Superior temporal gyrus (tissue), 1 donor: ENCODE measurements around the gene ESPNL.
"Not testable (repeated sequence)": the region's sequence is repeated elsewhere in the genome, so short reads cannot be mapped to it uniquely, and the experiment has no call there.

Source experiments
- DNase-seq: peaks from one replicate; pipeline ENCODE4 v3.0.0-alpha.2; 2016; ENCODE audit errors: extremely low spot score

ESPNL gene

GRCh38 chr2:238115709-238116108 lies 15.6 kb downstream of the ESPNL start:
- not testable (repeated sequence) for DNase-seq

GRCh38 chr2:238116298-238117198 lies 16.4 kb downstream of the ESPNL start:
- no peak for DNase-seq

GRCh38 chr2:238117199-238118154 lies 17.3 kb downstream of the ESPNL start:
- DNase-seq = no peak

- DNase-seq = no peak
Observed at GRCh38 chr2:238119756-238120462, 19.8 kb downstream of the ESPNL start.

DNA sequence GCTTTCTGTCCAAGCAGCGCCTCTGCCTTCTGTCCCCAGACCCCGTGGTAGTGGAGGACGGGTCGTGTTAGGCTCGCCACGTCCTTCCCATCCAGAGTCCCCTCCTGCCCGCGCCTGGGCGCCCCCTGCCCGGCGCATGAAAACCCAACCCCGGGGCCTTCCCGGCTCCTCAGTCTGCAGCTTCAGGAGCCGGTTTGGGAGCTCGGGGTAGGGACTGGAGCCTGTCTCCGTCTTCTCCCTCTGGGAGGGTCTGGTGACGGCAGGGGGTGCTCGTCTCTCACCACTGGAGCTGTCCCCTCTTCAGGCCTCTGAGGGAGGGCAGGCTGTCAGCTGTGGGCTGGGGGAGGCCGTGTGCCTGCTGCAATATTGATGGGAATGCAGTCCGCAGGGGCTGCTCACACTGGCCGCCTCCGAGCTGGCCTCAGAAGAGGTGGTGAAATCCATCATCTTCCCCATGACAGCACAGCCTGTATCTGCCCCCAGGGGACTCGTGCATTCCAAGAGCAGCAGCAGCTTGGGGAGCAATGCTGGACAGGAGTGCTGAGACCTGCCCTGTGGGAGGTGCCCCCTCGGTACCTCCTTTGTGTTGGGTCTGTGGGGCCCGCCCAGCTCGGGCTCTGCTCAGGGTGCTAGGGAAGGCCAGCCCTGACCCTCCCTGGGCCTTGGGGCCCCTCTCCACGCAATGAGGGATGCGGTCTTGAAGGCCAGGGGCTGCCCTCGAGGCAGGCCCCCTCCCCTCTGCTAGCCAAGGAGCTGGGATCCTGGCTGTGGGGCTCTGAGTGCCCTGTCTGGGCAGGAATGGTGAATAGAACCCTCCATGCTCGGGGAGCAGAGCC lies 20.5 kb downstream of the ESPNL start:
- DNase-seq = no peak

- no peak for DNase-seq
Observed at GRCh38 chr2:238121511-238122286, 21.6 kb downstream of the ESPNL start.

GRCh38 chr2:238122287-238123217 lies 22.4 kb downstream of the ESPNL start:
- no peak for DNase-seq

DNA sequence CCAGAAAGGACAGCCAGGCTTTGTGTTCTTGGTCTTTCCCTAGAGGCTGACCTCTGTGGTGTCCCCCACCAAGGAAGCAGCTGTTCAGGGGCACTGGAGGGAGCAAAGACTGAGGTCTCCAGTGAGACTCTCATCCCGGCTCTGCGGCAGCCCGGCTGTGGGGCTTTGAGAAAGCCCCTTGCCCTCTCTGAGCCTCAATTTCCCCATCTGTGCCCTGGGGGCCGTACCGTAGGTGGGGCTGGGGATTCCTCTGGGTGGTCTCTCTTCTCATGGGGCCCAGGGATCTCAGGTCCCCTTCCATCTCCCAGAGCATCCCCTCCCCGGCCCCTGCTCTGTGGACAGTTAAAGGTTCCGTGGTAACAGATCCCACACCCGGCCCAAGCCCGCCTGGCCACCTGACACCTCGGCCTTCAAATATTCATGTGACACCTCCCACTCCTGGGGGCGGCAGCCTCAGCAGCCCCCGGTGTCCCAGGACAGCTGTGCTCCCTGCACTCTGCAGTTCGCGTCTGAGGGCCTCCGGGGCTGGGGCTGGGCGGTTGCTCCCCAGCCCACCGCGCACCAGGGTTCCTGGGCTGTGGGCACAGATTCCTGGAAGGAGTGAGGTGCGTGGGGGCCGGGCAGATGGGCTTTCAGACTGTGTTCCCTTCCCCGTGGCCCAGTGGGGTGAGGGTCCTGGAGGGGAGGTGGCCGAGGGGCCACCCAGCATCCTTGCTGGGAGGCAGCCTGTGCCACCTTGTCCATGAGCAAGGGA lies 23.3 kb downstream of the ESPNL start:
- no peak for DNase-seq

DNA sequence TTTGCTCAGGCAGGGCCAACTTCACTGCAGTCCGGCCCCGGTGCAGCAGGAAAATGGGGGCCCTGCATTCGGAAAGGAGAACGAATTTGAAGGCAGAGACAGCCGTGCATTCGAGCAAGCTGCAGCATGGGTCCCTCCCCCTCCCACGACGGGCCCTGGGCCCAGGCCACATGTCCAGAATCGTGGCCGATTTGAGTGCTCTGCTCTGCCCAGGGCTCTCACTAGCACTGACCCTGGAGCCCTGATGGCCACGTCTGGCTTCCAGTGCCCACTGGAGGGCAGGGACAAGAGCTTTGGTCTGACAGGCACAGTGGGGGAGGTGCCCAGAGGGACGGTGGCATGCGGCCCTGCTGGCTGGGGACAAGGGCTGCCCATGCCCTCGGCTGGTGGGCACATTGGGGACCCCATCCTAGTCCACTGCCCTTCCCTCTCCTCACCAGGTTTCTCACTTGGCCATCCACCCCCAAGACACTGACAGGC lies 23.9 kb downstream of the ESPNL start:
- DNase-seq = no peak

DNA sequence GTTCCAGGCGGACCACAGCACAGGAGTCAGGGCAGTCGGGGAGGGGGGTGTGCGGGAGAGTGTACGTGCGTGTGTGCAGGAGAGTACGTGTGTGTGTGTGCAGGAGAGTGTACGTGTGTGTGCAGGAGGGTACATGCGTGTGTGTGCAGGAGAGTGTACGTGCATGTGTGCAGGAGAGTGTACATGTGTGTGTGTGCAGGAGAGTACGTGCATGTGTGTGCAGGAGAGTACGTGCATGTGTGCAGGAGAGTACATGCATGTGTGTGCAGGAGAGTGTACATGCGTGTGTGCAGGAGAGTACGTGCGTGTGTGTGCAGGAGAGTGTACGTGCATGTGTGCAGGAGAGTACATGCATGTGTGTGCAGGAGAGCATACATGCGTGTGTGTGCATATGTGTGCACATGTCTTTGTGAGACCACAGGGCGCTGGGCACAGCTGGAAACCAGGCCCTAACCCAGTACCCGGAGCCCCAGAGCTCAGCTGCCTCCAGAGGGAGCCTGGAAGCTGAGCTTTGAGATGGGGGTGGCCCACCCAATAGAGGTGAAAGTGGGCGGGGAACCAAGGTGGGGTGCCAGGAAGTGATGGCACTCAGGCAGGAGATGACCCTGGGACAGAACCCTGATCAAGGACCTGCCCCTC lies 24.5 kb downstream of the ESPNL start:
- DNase-seq = no peak

DNA sequence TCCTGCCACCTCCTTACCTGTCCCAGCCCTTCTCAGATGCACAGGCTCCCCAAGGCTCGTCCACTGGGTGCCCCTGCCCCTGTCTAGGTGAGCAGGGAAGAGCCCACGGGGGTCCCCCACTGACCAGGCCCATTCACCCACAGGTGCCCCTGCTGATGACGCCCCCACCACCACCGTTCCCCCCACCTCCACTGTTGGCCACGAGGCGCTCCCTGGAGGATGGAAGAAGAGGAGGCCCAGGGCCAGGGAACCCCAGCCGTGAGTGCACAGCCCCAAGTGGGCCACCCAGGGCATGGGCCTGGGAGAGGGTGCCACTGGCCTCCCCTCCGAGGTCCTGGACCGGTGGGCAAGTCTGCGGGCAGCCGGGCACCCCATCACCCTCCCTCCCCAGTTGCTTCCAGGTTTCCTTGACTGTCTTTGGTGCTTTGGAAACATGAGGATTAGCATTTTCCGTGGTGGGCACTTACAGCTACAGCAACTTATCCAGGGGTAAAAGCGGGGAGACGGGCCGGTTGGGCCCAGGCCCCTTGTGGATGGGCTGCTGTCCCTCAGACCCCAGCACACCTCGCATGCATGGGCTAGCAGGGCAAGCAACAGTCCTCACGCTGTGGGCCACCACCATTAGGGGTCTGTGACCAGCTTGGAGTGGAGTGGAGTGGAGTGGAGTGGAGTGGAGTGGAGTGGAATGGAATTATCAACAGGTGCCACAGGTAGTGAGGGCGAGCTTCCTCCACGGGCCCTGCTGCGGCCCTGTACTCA lies 25.2 kb downstream of the ESPNL start:
- no peak for DNase-seq

DNA sequence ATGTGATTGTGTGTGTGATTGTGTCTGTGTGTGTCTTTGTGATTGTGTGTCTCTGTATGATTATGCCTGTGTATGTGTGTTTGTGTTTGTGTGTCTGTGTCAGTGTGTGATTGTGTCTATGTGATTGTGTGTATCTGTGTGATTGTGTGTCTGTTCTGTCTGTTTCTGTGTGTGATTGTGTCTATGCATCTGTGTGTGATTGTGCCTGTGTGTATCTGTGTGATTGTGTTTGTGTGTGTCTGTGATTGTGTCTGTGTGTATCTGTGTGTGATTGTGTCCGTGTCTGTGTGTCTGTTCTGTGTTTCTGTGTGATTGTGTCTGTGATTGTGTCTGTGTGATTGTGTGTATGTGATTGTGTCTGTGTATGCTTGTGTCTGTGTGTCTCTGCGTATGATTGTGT lies 26.2 kb downstream of the ESPNL start:
- DNase-seq = no peak

DNA sequence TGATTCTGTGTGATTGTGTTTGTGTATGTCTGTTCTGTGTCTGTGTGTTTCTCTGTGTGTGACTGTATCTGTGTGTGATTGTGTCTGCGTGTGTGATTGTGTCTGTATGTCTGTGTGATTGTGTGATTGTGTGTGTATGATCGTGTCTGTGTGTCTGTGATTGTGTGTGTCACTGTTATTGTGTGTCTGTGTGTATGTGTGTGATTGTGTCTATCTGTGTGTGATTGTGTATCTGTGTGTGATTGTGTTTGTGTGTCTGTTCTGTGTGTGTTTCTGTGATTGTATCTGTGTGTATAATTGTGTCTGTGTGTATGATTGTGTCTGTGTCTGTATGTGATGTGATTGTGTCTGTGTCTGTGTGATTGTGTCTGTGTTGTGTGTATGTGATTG lies 26.6 kb downstream of the ESPNL start:
- DNase-seq = no peak

DNA sequence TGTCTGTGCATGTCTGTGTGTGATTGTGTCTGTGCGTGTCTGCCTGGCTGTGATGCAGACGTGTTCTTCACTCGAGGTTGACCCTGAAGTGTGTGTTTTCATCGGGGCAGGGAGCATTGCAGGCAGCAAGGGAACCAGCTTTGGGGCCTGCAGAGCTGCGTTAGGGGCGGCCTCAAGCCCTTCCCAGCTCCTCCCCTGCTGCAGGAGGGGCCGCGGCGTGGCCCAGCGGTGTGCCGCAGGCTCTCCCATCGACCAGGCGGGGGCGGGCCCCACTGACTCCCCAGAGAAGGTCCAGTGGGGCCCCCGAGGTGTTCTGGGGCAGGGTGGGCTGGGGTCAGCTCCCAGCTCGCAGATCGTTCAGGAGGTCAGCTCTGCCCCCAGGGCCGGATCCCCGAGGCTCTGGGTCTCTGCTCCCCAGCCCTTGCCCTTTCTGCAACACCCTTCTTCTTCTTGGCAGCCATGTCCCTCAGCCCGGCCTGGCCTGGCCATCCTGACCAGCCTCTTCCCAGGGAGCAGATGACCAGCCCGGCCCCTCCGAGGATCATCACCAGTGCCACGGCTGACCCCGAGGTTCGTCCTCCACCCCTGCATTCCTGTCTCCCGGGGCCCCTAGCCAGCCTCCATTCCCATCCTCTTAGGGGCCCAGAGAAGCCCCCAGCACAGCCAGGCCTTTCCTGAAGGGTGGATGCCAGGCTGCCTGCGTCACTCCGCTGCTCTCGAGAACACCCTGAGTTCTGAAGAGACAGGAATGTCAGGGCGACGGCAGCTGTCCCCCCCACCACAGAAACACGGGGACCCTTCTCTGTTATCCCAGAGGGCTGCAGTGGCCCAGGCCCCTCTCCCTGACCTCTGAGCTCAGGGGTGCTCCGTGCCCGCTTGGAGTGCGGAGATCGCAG lies 27.3 kb downstream of the ESPNL start:
- no peak for DNase-seq

GRCh38 chr2:238128061-238128440 lies 27.9 kb downstream of the ESPNL start:
- no peak for DNase-seq

DNA sequence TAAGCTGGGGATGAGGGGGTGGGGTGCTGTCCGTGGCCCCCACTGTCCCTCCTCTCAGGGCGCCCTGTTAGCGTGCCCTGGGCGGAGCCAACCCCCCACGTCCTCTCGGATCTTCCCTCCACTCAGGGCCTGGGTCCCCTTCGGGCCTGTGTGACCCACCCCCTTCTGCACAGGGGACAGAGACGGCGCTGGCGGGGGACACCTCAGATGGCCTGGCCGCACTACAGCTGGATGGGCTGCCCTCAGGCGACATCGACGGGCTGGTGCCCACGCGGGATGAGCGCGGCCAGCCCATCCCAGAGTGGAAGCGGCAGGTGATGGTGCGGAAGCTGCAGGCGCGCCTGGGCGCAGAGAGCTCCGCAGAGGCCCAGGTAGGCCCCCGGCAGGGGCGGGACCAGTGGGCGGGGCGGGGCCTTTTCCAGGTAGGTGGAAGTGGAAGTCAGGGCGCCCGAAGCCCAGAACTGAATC lies 28.4 kb downstream of the ESPNL start:
- no peak for DNase-seq
